ENCODE data around the gene RNF7.
"Not testable (repeated sequence)": the region's sequence is repeated elsewhere in the genome, so short reads cannot be mapped to it uniquely, and the experiment has no call there.

The RNF7 gene

GRCh38 chr3:141783632-141784031 is 45.5 kb downstream of the RNF7 start:
- DNase-seq, result no peak

DNA sequence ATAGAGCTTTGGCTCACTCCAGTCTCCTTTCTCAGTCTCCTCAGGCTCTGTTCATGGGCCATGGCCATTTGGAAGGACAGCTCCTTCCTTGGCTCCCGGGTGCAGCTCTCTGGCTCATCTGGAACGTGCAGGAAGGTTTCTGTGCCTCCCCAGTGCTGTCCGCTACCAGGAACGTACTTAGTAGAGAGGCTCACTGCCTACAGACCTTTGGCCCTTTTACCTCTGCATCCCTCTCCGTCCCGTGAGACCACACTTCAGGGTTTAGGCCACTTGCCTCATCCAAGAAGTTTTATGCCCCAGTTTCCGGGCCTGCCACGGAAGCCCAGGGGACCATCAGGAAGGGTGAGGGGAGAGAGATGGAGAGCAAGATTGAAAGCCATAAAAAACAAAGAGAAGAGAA is 46.0 kb downstream of the RNF7 start:
- DNase-seq, result no peak

GRCh38 chr3:141784531-141784930 is 46.4 kb downstream of the RNF7 start:
- DNase-seq, result no peak

- peak; percentile 62 for DNase-seq
Observed at GRCh38 chr3:141788149-141788548, 50.1 kb downstream of the RNF7 start.

- DNase-seq, result not testable (repeated sequence)
Observed at GRCh38 chr3:141788750-141789149, 50.7 kb downstream of the RNF7 start.

DNA sequence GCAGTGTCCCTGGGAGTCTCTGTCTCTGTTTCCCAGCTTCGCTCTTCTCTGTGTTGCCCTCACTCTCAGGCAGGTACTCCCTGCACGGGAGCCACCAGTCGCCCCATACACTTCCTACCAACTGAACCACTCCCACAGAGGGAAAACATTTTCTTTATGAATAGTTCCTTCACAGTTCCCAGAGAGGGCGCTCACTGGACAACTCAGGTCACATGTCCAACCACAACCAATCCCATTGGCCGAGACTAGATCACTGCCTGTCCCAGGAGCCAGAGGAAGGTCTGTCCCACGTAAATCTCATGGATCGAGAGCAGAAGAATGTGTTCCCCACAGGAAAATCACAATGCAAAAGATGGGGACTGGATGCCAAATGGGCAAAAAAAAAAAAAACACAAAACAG is 51.2 kb downstream of the RNF7 start:
- no peak for DNase-seq

- DNase-seq, result no peak
Observed at GRCh38 chr3:141790171-141790570, 52.1 kb downstream of the RNF7 start.

DNA sequence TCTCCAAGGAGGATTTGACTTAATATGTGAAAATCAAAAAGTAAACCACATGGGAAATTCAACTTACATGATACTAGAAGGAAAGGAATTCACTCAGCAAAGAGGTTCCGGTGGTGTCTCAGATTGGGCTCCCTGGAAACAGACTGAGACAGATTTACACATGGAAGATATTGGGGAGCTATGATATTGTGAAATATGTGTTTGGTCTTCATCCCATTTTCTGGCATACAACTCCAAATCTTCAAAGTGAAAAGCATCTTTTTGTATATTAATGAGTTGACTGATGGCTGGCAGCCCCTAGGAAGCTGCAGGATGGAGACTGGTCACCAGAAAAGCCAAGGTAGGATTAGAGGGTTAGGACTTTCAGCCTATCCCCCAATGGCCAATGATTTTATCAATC is 54.4 kb downstream of the RNF7 start:
- no peak for DNase-seq

DNA sequence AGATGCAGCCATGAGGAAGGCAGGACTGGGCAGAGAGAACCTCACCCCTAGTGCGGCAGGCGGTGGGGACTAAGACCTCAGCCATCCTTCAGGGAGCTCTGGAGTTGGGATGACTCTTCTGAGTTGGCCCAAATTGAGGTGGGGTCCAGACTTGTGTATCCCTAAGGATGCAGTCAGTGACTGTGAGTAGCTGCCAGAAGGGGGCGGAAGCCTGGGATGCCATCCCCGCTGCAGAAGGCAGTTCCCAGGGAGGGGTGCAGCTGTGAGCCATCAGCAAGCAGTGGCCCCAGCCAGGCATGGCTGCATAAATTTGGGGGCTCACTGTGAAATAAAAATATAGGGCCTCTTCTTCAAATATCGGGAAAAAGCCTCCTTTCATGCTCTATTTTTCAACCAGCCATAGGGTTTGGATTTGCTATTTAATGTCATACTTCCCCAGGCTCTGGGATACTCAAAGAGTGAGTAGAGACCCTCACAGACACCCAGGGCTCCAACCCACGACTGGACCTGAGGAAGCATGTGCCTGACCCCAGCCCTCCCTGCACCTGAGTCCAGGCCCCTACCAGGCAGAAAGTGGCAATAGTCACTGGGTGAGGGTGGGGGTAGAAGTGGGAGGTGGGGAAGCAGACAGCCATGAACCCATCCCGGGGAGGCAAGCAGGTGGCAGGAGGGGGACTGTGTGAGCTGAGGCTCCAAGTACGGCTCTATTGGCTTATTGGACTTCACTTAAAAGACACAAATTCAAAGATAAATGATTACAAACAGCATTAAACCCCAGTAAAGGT is 55.6 kb downstream of the RNF7 start:
- DNase-seq, result no peak

GRCh38 chr3:141795276-141795675 is 57.2 kb downstream of the RNF7 start:
- DNase-seq, result no peak

DNA sequence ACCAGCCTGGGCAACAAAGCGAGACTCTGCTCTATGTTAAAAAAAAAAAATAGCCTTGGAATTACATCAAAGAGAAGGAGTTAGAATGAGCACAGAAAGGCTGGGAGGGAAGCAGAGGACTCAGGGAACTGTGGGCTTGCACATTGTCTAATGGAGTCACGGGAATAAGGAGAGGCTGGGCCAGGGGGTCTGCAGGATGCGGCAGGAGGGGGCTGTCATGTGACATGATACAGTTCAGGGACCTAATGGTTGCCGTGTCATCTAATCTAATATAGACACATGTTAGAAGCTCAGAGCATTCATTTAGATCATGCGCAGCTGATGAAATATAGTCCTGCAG is 57.6 kb downstream of the RNF7 start:
- no peak for DNase-seq

GRCh38 chr3:141796081-141796888 is 58.2 kb downstream of the RNF7 start:
- DNase-seq, result peak; percentile 79
